CD4-positive, alpha-beta T cell (primary cell): ENCODE data around the gene STAMBP. TPM values are rescaled to one million over a fixed set of nuclear protein-coding genes. Genes with fewer than 3 reads are reported as not detected.

ENCODE experiments used
- ATAC-seq: fragments of 200-7000 bp; cut with Tn5 transposase; one replicate; pipeline ENCODE4 v1.10.0; 2022; ENCODE audit warnings: mild to moderate bottlenecking; ENCODE audit not compliant: poor library complexity
- CTCF ChIA-PET: fragments of 350-600 bp; sonication (Branson Sonifier 250); formaldehyde crosslinking; loops from one replicate; lab custom pipeline; 2021; ENCODE audit warnings: antibody characterized with exemption, inconsistent platforms; lab: Charles Lee
- POLR2A ChIA-PET: fragments of 350-600 bp; sonication (Branson Sonifier 250); formaldehyde crosslinking; loops from one replicate; lab custom pipeline; 2021; ENCODE audit warnings: antibody characterized with exemption, inconsistent platforms; lab: Charles Lee
- DNase-seq, 14 experiments: peaks; one replicate each; pipeline ENCODE4 v3.0.0-alpha.2; 2013 to 2020; ENCODE audit warnings: mixed read lengths in 2 of 14
- H3K27ac ChIP-seq, 2 donors: one replicate each; pipeline versions ENCODE4 v1.5.1 to v1.7.0; 2013; ENCODE audit warnings: low read length in 2 of 2, low read depth in 1 of 2, mild to moderate bottlenecking in 1 of 2
- H3K27me3 ChIP-seq, 2 experiments: 1 replicate in 1 of 2; 2 replicates in 1 of 2; pipeline versions ENCODE4 v1.6.1 to v1.7.0; 2013; ENCODE audit warnings: low read length in 2 of 2, control low read depth in 1 of 2, mild to moderate bottlenecking in 1 of 2, moderate library complexity in 1 of 2; ENCODE audit not compliant: insufficient read depth in 2 of 2, control insufficient read depth in 1 of 2
- H3K36me3 ChIP-seq: one replicate; pipeline ENCODE4 v1.6.1; 2013; ENCODE audit warnings: low read length, control low read depth; ENCODE audit not compliant: insufficient read depth
- H3K4me1 ChIP-seq: one replicate; pipeline ENCODE4 v1.6.1; 2013; ENCODE audit warnings: low read length, control low read depth; ENCODE audit not compliant: insufficient read depth
- H3K4me3 ChIP-seq: one replicate; pipeline ENCODE4 v1.5.1; 2013; ENCODE audit warnings: mild to moderate bottlenecking, low read length, moderate library complexity
- H3K9me3 ChIP-seq, 2 experiments: 1 replicate in 1 of 2; 2 replicates in 1 of 2; pipeline versions ENCODE4 v1.6.1 to v1.7.0; 2013; ENCODE audit warnings: low read length in 2 of 2, mild to moderate bottlenecking in 2 of 2, control low read depth in 1 of 2, moderate library complexity in 1 of 2; ENCODE audit not compliant: control insufficient read depth in 1 of 2, insufficient read depth in 1 of 2
- H3K27ac Mint-ChIP-seq: one replicate; pipeline ENCODE4 v1.8.0; 2020; ENCODE audit warnings: mixed read lengths
- H3K27me3 Mint-ChIP-seq: one replicate; pipeline ENCODE4 v1.8.0; 2021; ENCODE audit warnings: mixed read lengths
- H3K36me3 Mint-ChIP-seq: one replicate; pipeline ENCODE4 v1.8.0; 2021; ENCODE audit warnings: low read depth, mixed read lengths
- H3K4me1 Mint-ChIP-seq: one replicate; pipeline ENCODE4 v1.8.0; 2021; ENCODE audit warnings: low read depth, mixed read lengths
- H3K4me3 Mint-ChIP-seq: one replicate; pipeline ENCODE4 v1.8.0; 2020; ENCODE audit warnings: mild to moderate bottlenecking, mixed read lengths
- H3K9me3 Mint-ChIP-seq: one replicate; pipeline ENCODE4 v1.8.0; 2020; ENCODE audit warnings: mixed read lengths
- intact Hi-C, 2 experiments: fragments of 100-400 bp; cut with DNase I in 1 of 2; cut with micrococcal nuclease in 1 of 2; formaldehyde crosslinking; loops; one replicate each; pipeline versions ENCODE4 v1.15.1 to v1.9.0; 2023 to 2025; cut with DNase I, micrococcal nuclease
- total RNA-seq, 174 experiments: library from RNA in 2 of 174; stranded (reverse) in 2 of 174; gene quantifications; one replicate each; pipeline ENCODE4 v1.2.3 and lab custom pipeline; 2021 to 2026
- TF ChIP-seq, protein P1 (sequence below): fragments of 200-600 bp; IDR thresholded peaks from one replicate; pipeline ENCODE4 v1.8.0; 2022; ENCODE audit warnings: antibody characterized with exemption, mild to moderate bottlenecking

STAMBP gene
- total RNA-seq, 2 experiments from 2014 or later = 11.3 to 13.8 TPM

DNA sequence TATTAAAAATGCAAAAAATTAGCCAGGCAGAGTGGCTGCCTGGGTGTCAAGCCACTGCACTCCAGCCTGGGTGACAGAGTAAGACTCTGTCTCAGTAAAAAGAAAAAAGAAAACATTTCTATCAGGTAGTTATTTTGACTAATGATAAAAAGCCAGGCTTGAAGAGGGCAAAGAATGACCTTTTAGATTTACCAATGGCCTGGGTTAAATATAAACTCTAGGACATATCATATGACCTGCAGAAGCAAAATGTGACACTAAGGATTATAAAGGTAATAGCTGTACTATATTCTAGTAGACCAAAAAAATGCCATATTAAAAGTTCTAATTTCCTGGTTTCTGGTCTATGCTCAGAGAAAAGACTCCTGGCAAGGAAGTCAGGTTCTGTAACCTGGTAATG lies 16.1 kb upstream of the STAMBP start:
- Mint-ChIP-seq H3K4me1 (no peaks in the 10 kb centered on the region), H3K36me3 (no peaks in the 10 kb centered on the region), H3K27me3 (peaks cover 21% of the 10 kb centered on the region), H3K27ac (no peak overlapping the region), H3K9me3 (no peaks in the 10 kb centered on the region), H3K4me3 (no peak overlapping the region)
- ATAC-seq (no peak), DNase-seq (no peak)
- peaks cover 0 to 2% of the 10 kb centered on the region in 2 experiments for H3K27me3 ChIP-seq
- no peaks in the 10 kb centered on the region for H3K4me1 ChIP-seq
- no peaks in the 10 kb centered on the region for H3K9me3 ChIP-seq
- intact Hi-C loops = no loop called here
- ChIA-PET CTCF (no interaction called here), POLR2A (no interaction called here)
- no peaks in the 10 kb centered on the region for H3K36me3 ChIP-seq
- H3K27ac ChIP-seq = no peak overlapping the region
- TF ChIP-seq, protein P1, sequence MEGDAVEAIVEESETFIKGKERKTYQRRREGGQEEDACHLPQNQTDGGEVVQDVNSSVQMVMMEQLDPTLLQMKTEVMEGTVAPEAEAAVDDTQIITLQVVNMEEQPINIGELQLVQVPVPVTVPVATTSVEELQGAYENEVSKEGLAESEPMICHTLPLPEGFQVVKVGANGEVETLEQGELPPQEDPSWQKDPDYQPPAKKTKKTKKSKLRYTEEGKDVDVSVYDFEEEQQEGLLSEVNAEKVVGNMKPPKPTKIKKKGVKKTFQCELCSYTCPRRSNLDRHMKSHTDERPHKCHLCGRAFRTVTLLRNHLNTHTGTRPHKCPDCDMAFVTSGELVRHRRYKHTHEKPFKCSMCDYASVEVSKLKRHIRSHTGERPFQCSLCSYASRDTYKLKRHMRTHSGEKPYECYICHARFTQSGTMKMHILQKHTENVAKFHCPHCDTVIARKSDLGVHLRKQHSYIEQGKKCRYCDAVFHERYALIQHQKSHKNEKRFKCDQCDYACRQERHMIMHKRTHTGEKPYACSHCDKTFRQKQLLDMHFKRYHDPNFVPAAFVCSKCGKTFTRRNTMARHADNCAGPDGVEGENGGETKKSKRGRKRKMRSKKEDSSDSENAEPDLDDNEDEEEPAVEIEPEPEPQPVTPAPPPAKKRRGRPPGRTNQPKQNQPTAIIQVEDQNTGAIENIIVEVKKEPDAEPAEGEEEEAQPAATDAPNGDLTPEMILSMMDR = no peak
- no peak overlapping the region for H3K4me3 ChIP-seq

DNA sequence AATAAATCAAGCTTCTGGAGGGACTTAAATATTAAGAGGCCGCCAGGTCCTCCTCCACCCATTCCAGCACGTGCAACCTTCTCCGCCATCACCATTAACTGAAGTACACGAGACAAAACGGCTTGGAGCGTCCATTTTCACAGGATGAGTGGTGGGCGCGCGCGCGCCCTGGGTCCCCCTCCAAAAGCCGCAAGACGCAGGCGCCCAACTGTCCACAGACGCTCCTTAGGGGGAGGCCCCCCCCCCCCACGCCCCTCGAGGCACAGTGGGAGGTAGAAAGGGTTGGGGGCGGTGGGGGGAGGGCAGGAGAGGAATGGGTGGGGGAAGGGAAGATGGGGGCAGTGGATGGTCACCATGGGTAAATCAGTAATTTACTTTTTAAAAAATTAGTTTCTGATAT lies 10.5 kb upstream of the STAMBP start:
- Histone ChIP-seq H3K36me3 (no peaks in the 10 kb centered on the region), H3K4me1 (no peaks in the 10 kb centered on the region), H3K4me3 (no peak overlapping the region), H3K27ac (no peak overlapping the region), H3K27me3 (peaks cover 0 to 2% of the 10 kb centered on the region in 2 experiments), H3K9me3 (no peaks in the 10 kb centered on the region)
- DNase-seq (no peak), ATAC-seq (no peak)
- Mint-ChIP-seq H3K27ac (no peak overlapping the region), H3K4me3 (no peak overlapping the region), H3K4me1 (no peaks in the 10 kb centered on the region), H3K36me3 (no peaks in the 10 kb centered on the region), H3K9me3 (no peaks in the 10 kb centered on the region), H3K27me3 (peaks cover 20% of the 10 kb centered on the region)
- TF ChIP-seq, protein P1 = no peak
- CTCF ChIA-PET = no interaction called here
- intact Hi-C loops = no loop called here
- POLR2A ChIA-PET = no interaction called here

DNA sequence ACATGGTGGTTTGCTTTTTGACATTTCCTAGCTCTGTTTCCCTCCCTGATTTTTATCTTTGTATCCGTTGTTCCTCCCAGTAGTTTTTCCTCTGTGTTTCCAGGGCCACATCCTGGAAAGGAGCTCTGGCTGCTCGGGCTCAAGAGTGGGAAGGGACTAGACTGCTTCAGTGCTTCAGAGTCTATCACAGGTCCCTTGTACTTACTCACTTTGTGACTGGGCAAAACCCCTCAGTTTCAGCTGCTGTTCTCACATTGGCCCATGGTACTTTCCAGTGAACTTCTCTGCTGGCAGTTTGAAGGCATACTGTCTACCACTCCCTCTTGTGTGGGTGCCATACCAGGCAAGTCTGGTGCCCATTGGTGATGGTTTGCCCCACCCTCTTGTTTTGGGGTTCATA lies 7.5 kb upstream of the STAMBP start:
- H3K27ac ChIP-seq = no peak overlapping the region
- TF ChIP-seq, protein P1 = no peak
- peaks cover 0 to 2% of the 10 kb centered on the region in 2 experiments for H3K27me3 ChIP-seq
- no peaks in the 10 kb centered on the region for H3K9me3 ChIP-seq
- no peaks in the 10 kb centered on the region for H3K4me1 ChIP-seq
- intact Hi-C loops = loop anchor here (2.0 to 10.0 kb wide), 10 partner anchors 44 to 834 kb away; partner anchors contain the start of genes BOLA3 (in 2 of the 2), TET3 (in 2 of the 2), DGUOK (in 1 of the 2) and SEMA4F (in 1 of the 2)
- peaks cover 9% of the 10 kb centered on the region for H3K4me1 Mint-ChIP-seq
- POLR2A ChIA-PET = interaction anchor here (0.6 kb wide), 1 partner anchor 384 kb away, joined by 3 read pairs; no protein-coding TSS in a partner anchor
- H3K27ac Mint-ChIP-seq = no peak overlapping the region
- H3K36me3 ChIP-seq = no peaks in the 10 kb centered on the region
- DNase-seq (no peak), ATAC-seq (no peak)
- H3K27me3 Mint-ChIP-seq = peaks cover 5% of the 10 kb centered on the region
- H3K36me3 Mint-ChIP-seq = no peaks in the 10 kb centered on the region
- CTCF ChIA-PET = interaction anchor here (2.1 kb wide), 1 partner anchor 514 kb away, joined by 6 read pairs; no protein-coding TSS in a partner anchor
- H3K9me3 Mint-ChIP-seq = no peaks in the 10 kb centered on the region
- no peak overlapping the region for H3K4me3 ChIP-seq
- no peak overlapping the region for H3K4me3 Mint-ChIP-seq
